ENCODE data around the gene HSPB3. TPM values are rescaled to one million over a fixed set of nuclear protein-coding genes. Genes with fewer than 3 reads are reported as not detected.
A peak's percentile ranks its signal among the peaks of the same experiment; 100 is the strongest.

HSPB3 gene
- total and polyA plus RNA-seq, 2 of the 8 experiments (the other 6 are each of a cell fraction or from before 2014, with no cell fraction given), result not detected

DNA sequence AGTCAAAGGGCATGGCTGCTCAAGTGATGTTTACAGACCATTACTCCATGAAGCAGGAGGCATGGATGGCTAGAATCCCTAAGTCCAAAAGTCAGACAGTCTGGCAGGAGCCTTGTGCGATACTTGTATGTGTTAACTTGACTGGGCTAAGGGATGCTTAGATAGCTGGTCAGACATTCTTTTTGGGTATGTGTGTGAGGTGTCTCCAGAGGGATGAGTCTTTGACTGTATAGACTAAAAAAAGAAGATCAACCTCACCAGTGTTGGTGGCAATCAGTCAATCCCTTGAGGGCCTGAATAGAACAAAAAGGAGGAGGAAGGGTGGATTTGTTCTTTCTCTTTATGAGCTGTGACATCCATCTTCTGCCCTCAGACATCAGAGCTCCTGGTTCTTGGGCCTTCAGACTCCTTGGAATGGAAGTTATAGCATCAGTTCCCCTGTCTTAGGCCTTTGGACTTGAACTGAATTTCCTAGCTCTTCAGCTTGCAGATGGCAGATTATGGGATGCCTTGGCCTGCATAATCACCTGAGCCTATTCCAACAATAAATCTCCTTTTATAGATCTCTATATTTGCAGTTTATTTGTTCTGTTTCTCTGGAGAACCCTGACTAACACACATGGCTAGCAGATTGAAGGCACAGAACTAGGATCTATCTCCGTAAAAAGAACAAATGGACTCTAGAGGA lies 9.7 kb upstream of the HSPB3 start:
- Histone ChIP-seq H3K14ac (ENCODE audit: insufficient read length) (no peak overlapping the region), H2BK120ac (replicated peaks; ENCODE audit: low read depth, low read length) (no peak overlapping the region), H4K20me1 (replicated peaks in 1 of 2; ENCODE audit: control insufficient read depth in 1 of 2, insufficient read depth in 2 of 2, low read length in 2 of 2) (no peaks in the 10 kb centered on the region), H4K8ac (ENCODE audit: extremely low read depth, insufficient read depth, low read length) (no peak overlapping the region), H2AFZ (ENCODE audit: low read length) (no peak overlapping the region), H3K56ac (replicated peaks; ENCODE audit: insufficient read length, low read depth, low read length) (no peak overlapping the region), H2BK20ac (ENCODE audit: low read length) (no peak overlapping the region), H3K4me2 (ENCODE audit: insufficient read depth in 1 of 2, low read depth in 2 of 2, low read length in 2 of 2) (no peak overlapping the region), H4K5ac (ENCODE audit: insufficient read length, low read depth, low read length) (no peak overlapping the region), H2BK12ac (ENCODE audit: low read depth, low read length) (no peak overlapping the region), H3K36me3 (ENCODE audit: control insufficient read depth in 2 of 4, insufficient read depth in 4 of 4, low read length in 3 of 4) (no peaks in the 10 kb centered on the region), H3K9me3 (ENCODE audit: insufficient read depth in 2 of 2, low read depth in 1 of 2, low read length in 1 of 2) (no peaks in the 10 kb centered on the region), H3K9ac (replicated peaks in 1 of 4; ENCODE audit: extremely low read depth in 1 of 4, low read depth in 3 of 4, low read length in 3 of 4) (no peak overlapping the region), H3K27me3 (replicated peaks in 1 of 4; ENCODE audit: control insufficient read depth in 3 of 4, extremely low read depth in 1 of 4, insufficient read depth in 3 of 4, low read length in 3 of 4) (no peaks in the 10 kb centered on the region), H3K79me2 (ENCODE audit: control insufficient read depth in 1 of 2, insufficient read depth in 2 of 2, low read length in 2 of 2) (no peaks in the 10 kb centered on the region), H3K27ac (ENCODE audit: low read depth, low read length) (no peak overlapping the region), H3K18ac (ENCODE audit: extremely low read depth, low read length) (no peak overlapping the region), H2AK5ac (ENCODE audit: low read depth, low read length) (no peak overlapping the region), H4K91ac (replicated peaks; ENCODE audit: insufficient read length, low read length) (peak overlapping the region; percentile 7), H3K4ac (replicated peaks; ENCODE audit: insufficient read length, low read depth, low read length) (no peak overlapping the region), H2BK15ac (ENCODE audit: low read length) (0 out of 2 replicates have a peak overlapping the region, but pooled peaks have one; percentile 61), H3K23ac (ENCODE audit: insufficient read length) (no peak overlapping the region), H3K23me2 (ENCODE audit: low read depth, low read length) (no peaks in the 10 kb centered on the region; the same call in 1 of the 2 replicates), H3K4me3 (ENCODE audit: extremely low read depth in 1 of 4, insufficient read depth in 2 of 4, low read depth in 3 of 4, low read length in 4 of 4) (no peak overlapping the region), H3K4me1 (replicated peaks in 1 of 4; ENCODE audit: control insufficient read depth in 3 of 4, insufficient read depth in 4 of 4, low read length in 3 of 4) (peaks cover 0 to 3% (median 0%) of the 10 kb centered on the region in 4 experiments; a peak in 1 of 7 replicates), H2BK5ac (ENCODE audit: low read depth, low read length) (no peak overlapping the region), H3K79me1 (ENCODE audit: low read depth, low read length) (no peaks in the 10 kb centered on the region)
- CTCF ChIA-PET (ENCODE audit: partially characterized antibody), result interaction anchor here (0.8 to 6.0 kb wide), 3 partner anchors 10 to 43 kb away, joined by 3 to 25 read pairs (median 3); partner anchors contain the start of gene HSPB3
- no peak for TF ChIP-seq RNF2 (IDR thresholded peaks at IDR 0.05; ENCODE audit: borderline replicate concordance, low read depth, low read length, missing control alignments, poor library complexity, severe bottlenecking)
- no peak for TF ChIP-seq SP4 (IDR thresholded peaks at IDR 0.05; ENCODE audit: low read length)
- POLR2A ChIA-PET (ENCODE audit: partially characterized antibody), result no interaction called here
- FAIRE-seq (no peak), DNase-seq (ENCODE audit: low read depth in 1 of 2, low spot score in 2 of 2) (no peak)
- WGBS, 2 experiments (ENCODE audit: extremely low coverage in 1 of 2, insufficient coverage in 1 of 2, insufficient read length in 1 of 2, insufficient replicate concordance in 2 of 2, low coverage in 1 of 2, low lambda C conversion rate in 2 of 2, missing lambda C conversion rate in 1 of 2), result 96% methylated on average over 2 of the region's 2 CpGs; no CpG with 5 or more reads in 1 of the 2 experiments

Data from H1 (cell line).